IPS-11a (cell line): ENCODE data around the gene RBM8A.
A peak's percentile ranks its signal among the peaks of the same experiment; 100 is the strongest.

Experiments used
- H3K4me3 ChIP-seq: one replicate; pipeline ENCODE4 v1.5.1; 2013; ENCODE audit warnings: low read depth, low read length, control low read depth

The RBM8A gene

DNA sequence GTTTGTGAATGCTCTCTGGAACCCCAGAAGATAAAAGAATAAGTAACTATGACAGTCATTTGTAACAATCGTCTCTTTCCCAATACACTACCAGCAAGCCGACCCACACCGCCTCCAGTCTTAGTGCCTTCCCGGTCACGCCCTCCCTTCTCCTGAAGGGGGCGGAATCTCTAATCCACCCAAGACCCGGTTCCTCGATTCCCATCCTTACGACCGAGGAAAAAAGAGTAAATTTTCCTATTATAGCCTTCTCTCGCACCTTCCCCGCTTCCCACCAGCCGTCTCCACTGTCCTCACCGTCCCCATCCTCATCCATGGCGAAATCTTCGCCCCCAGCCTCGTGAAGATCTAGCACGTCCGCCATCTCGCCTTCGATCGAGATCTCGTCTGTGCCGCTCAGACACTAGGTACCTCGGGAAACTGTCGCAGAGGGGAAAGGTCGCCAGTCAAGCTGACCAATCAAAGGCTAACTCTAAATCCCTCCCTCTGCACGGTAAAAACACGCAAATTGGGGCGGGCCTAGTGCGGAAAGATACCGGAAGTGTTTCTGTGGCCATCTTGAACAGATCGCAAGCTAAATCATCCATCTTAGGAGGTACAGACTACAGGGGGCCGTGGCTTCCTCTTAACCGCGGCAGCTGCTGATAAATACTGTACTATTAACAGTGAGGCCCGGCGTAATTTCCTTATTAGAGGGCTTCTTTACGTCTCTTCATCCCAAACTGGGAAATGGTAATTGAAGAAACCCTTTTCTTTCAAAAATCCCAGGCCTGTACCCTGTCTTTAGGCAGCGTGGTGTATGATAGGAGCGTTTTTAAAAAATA lies at the start of gene RBM8A:
RBM8A (minus strand) TSS at position 422 of the 824 bp plus-strand sequence; CDS start at position 364, 58 bp downstream.
- H3K4me3 ChIP-seq, result peak within 1 kb of the TSS; percentile 75

GRCh38 chr1:145977016-145977415 lies 49.7 kb upstream of the RBM8A start:
- no peak overlapping the region for H3K4me3 ChIP-seq

- no peak overlapping the region for H3K4me3 ChIP-seq
Measured at GRCh38 chr1:145975216-145975615, 47.9 kb upstream of the RBM8A start.

DNA sequence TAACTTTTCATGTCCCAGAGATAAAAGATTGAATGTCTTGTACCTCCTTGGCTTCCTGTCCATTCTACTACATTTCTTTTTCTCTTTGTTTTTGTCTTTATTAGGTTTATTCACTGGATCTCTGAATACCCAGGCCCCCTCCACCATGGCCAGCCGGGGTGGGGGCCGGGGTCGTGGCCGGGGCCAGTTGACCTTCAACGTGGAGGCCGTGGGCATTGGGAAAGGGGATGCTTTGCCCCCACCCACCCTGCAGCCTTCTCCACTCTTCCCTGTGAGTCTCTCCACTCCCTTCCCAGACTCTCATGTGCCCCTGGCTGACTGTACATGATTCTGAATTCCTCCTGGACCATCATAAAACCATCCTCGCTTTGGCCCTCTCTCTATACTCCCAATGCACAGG lies 47.4 kb upstream of the RBM8A start:
- H3K4me3 ChIP-seq, result no peak overlapping the region

DNA sequence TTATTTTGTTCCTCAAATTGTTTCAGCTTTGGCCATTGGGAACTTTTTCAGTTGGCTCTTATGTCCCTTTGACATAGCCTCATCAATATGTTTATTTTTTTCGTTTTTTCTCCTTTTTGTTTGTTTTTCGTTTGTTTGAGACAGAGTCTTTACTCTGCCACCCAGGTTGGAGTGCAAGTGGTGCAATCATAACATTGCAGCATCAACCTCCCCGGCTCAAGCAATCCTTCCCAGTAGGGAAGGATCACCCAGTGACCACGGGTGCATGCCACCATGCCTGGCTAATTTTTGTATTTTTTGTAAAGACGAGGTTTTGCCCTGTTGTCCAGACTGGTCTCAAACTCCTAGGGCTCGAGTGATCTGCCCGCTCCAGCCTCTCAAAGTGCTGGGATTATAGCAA lies 45.3 kb upstream of the RBM8A start:
- H3K4me3 ChIP-seq, result no peak overlapping the region

GRCh38 chr1:145967288-145967687 lies 40.0 kb upstream of the RBM8A start:
- no peak overlapping the region for H3K4me3 ChIP-seq

DNA sequence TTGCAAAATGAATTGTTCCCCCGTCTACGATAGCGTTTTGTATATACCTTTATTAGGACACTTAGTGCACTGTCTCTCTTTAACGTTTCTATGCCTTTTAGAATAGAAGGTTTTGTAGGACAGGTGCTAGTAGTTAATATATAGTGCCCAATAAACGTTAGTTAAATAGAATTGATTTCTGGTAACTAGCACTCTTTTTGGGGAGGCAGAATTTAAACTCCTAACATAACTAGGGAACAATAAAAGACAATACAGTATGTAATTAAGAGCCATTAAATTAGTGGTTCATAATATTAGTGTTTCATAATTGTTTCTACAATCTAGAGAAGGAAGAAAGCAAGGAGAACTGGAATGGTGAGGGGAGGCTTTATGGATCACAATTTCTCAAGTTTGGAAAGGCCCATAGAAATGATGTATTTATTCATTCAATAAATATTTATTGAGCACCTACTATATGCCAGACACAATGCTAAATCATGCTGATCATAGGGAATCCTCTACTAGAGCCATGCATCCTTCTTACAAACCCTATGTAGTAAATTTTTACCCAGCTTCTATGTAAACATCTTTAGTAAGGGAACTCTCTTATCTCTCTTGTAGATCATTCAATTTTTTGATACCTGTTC lies 37.9 kb upstream of the RBM8A start:
- peak overlapping the region; percentile 44 for H3K4me3 ChIP-seq

GRCh38 chr1:145964328-145965118 lies 37.2 kb upstream of the RBM8A start, which contains the start of the genes ANKRD34A and POLR3GL:
TSS of gene ANKRD34A (minus strand) at chr1:145964575. CDS start at chr1:145961759, 2,816 bp downstream.
TSS of gene POLR3GL (plus strand) at chr1:145964690. CDS start at chr1:145974866, 10,176 bp downstream.
- peak within 1 kb of the TSS; percentile 44 for H3K4me3 ChIP-seq

DNA sequence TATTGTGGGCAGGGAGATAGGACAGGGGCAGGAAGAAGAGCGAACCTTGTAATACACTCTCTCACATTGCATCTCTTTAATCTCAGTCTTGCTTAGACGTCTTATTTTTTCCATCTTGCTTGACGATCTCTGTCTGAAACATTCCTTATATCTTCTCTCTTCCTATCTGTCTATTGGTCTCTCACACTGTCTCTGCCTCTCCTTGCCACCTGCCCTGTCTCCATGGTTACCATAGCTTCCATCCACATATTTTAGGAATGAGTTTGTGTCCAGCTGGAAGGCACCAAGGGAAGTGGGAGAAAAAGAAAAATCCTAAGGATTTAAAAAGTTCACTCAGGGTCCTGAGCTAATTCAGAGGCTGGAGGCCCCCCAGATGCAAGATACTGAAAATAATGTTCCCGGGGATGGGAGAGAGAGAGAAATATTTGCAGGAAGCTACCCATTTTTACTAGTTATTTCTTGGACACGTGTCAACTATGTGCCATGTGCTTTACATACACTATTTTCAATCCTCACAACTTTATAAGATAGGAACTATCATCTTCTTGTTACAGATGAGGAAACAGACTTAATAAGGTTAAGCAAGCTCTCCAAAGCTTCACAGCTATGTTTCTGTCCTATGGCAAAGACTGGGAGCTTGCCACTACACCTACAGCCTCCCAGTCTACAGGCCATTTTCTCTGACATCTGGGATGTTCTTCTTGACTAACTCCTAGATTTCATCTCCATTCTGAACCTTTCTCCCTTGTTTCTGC lies 36.2 kb upstream of the RBM8A start:
- H3K4me3 ChIP-seq, result no peak overlapping the region

GRCh38 chr1:145962157-145963102 lies 35.1 kb upstream of the RBM8A start:
- H3K4me3 ChIP-seq, result peak overlapping the region; percentile 74

DNA sequence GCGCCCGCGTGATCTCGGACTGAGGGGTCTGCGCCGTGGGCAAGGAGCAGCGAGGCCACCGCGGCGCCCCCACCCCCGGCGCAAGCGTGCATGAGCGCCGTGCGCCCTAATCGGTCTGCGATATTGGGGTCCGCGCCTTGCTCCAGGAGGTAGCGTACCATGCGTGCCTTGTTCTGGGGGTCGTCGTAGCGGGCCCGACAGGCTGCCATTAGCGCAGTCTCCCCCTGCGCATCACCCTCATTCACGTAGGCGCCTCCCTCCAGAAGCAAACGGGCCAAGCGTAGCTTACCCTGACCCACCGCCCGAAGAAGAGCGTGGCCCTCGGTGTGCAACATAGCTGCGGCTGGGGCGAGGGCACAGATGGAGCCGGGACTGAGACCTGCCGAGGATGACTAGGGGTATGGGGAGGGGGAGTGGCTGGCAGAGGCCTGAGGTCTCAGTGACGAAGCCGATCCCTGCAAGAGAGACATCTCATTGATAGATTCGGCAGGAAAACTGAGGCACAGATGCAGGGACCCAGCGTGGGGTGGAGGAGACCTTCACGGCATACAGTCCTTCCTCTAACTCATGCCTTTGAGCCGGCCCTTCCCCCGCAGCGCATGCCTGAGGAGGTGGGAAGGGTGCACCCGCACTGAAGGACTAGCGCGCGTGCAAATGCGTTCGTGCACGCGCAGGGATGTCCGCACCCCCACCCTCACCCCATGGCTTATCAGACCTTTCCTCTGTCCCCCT lies 34.3 kb upstream of the RBM8A start:
- peak overlapping the region; percentile 74 for H3K4me3 ChIP-seq

- H3K4me3 ChIP-seq, result peak overlapping the region; percentile 74
Measured at GRCh38 chr1:145961109-145961424, 33.8 kb upstream of the RBM8A start.

GRCh38 chr1:145960468-145961108 lies 33.3 kb upstream of the RBM8A start:
- H3K4me3 ChIP-seq, result peak overlapping the region; percentile 74

GRCh38 chr1:145959957-145960467 lies 32.7 kb upstream of the RBM8A start:
- H3K4me3 ChIP-seq, result peak overlapping the region; percentile 74

DNA sequence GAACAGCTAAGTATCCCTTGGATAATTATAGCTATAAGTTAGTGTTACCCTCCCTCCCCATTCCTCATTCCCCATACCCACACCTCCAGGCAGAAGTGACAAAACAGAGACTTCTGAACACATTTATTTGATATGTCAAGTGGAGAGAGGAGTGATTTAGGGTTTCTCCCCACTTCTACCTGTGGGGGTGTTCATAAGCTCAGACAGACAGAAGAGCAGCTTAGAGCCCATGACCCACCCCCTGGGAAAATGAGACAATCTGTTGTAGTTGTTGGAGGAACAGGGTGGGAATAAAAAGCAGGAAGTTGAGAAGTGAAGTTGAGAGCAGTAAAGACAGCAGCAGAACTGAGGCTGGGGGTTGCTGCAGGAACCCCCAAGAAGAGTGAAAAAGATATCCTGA lies 32.0 kb upstream of the RBM8A start:
- H3K4me3 ChIP-seq, result no peak overlapping the region

DNA sequence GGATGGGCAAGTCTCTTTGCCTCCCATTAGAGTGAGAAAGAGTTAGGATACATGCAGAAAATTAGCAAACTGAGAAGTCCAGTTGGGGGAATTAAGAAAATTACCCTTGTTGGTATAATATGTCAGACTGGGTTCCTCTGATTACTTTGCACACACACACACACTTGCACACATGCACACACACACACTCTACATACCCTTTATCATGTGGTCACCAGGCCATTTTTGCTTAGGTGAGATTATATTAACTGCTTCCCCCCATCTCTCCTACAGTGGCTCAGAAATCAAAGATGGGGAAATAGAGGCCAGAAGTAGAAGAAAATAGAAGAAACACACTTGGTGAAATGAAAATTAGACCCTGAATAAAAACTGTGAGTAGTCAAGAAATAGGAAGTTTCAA lies 31.4 kb upstream of the RBM8A start:
- H3K4me3 ChIP-seq, result no peak overlapping the region

DNA sequence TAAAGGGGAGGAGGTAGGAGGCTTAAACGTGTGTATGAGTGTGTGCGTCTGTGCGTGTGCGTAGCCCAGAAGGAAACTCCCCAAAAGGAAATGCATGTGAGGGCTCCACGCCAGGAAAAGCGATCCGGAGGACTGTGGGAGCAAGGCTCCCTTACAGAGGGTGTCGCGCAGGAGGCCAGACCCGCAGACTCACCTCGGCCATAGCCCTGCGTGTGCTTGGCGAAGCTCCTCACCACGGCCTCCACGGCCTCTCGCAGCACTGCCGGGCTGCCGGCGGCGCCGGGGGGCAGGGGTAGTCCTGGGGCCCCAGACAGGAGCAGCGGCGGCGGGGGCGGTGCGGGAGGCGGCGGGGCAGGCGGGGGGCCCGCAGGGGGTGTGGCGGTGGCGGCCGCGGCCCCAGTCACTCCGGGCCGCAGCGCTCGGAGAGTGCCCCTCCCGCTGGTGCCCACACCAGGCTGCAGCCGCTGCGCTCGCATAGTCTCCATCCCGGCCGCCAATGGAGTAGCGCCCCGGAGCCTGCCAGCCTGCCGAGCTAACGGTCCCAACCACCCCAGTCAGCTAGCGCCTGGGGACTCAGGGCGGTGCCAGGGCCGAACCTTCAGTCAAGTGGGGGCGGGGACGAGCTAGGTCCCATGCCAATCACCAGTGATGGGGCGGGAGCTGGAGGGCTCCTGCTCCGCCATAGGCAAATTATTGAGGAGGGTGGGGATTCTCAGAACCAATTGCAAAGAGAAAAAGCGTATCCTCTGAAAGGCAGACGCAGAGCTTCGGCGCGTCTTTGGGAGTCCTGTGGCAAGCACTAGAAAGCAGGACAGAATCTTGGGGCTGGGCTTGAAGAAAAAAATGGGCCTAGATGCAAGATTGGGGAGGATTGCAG lies 30.4 kb upstream of the RBM8A start, which contains the start of gene LIX1L:
LIX1L (minus strand) TSS at position 575 of the 877 bp plus-strand sequence; CDS start at position 485, 90 bp downstream.
- H3K4me3 ChIP-seq, result peak within 1 kb of the TSS; percentile 72
